HG02852 (cell line): ENCODE results near the gene ZNF784.

ENCODE experiments used
- ATAC-seq: cut with Tn5 transposase; IDR thresholded peaks from one replicate; pipeline ENCODE4 v1.9.1; 2021; ENCODE audit warnings: mild to moderate bottlenecking, moderate library complexity; ENCODE audit not compliant: unreplicated experiment

Gene ZNF784

DNA sequence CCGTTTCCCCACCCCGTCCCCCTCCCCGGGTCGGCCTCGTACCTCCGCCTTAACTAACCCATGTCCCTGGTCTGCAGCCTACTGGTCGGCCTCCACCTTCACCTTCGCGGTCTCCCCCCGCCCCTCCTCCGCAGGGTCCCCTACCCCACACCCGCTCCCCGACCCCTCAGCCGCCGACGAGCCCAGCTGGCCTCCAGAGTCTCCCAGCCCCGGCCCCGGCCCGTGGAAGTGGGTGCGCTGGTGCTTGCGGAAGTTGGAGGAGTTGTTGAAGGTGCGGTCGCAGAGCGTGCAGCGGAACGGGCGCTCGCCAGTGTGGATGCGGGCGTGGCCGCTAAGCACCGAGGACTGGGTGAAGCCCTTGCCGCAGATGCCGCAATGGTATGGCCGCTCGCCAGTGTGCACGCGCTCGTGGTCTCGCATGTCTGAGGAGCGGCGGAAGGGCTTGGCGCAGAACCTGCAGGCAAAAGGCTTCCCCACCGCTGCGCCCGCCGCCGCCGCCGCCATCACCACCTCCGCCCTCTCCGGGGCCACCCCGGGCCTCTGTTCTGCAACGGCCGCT, 2.6 kb downstream of the ZNF784 start:
- no peak for ATAC-seq

DNA sequence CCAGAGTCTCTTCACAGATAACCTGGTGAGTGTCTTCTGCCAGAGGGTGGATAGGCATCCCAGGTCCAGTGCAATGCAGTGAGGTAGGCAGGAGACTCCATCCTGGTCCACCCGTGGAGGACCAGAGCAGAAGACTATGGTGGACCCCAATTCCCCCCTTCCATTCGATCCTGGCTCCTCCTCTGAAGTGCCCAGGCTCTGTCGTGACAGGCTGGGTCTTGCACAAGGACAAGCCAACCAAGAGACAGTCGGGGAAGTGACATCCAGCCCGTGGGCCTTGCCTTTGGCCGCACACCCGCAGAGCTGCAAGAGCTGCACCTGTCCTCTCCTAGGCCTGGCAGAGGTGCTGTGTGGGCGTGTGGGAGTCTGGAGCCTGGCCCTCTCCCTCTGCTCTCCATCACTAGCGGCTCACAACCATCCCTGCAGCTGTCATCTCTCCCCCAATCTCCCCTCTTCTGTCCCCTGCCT, 3.1 kb downstream of the ZNF784 start:
- no peak for ATAC-seq

DNA sequence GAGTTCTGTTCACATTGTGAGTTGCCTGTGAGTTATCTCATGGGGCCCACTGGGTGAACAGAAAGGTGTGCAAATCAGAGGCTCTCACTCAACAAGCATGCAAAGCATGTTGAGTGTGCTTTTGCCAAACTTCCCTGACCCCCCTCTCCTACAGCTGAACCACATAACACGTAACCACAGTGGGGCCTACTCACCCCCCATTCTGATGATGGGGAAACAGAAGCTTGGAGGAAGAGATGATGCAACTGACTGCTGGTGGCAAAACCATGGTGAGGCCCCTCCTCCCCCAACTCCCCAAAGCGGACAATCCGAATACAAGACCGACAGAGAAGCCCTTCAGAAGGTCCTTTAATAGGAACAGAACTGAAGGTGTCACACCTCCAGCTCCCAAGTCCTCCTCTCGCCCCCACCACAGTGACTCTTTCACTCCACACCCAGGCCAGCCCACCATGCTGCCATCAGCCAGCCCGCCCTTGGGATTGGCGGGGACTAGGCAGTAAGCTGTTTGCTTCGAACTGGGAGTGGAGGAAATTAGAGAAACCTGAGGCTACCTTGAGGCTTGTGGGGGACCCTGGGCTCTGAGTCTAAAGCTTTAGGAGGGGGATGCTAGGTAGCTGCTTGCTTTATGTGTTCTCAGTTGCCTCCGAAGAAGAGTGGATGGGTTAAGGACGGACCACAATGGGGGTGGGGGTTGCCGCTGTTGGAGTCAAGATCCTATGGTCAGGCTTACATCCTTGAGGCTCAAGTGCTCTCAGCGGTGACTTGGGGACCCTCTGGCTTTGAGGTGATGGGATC, 3.8 kb downstream of the ZNF784 start:
- ATAC-seq, result no peak

GRCh38 chr19:55619286-55619685, 5.1 kb downstream of the ZNF784 start:
- ATAC-seq, result no peak

DNA sequence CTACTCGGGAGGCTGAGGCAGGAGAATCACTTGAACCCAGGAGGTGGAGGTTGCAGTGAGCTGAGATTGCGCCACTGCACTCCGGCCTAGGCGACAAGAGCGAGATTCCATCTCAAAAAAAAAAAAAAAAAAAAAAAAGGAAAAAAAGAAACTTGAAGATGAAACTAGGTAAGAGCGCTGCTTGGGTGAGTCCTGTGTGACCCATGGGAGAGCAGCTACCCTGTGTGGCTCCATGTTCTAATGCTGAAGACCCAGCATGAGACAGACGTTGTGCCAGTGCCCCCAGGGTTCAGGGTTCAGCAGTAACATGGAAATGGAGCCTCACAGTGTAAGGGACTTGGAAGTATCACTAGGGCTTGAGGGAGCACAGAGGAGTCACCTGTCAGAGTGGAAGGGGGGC, 5.9 kb downstream of the ZNF784 start:
- no peak for ATAC-seq

GRCh38 chr19:55617426-55617825, 6.9 kb downstream of the ZNF784 start:
- no peak for ATAC-seq

GRCh38 chr19:55616395-55616875, 7.9 kb downstream of the ZNF784 start:
- ATAC-seq, result no peak

- ATAC-seq, result no peak
Observed at GRCh38 chr19:55615543-55616394, 8.6 kb downstream of the ZNF784 start.

DNA sequence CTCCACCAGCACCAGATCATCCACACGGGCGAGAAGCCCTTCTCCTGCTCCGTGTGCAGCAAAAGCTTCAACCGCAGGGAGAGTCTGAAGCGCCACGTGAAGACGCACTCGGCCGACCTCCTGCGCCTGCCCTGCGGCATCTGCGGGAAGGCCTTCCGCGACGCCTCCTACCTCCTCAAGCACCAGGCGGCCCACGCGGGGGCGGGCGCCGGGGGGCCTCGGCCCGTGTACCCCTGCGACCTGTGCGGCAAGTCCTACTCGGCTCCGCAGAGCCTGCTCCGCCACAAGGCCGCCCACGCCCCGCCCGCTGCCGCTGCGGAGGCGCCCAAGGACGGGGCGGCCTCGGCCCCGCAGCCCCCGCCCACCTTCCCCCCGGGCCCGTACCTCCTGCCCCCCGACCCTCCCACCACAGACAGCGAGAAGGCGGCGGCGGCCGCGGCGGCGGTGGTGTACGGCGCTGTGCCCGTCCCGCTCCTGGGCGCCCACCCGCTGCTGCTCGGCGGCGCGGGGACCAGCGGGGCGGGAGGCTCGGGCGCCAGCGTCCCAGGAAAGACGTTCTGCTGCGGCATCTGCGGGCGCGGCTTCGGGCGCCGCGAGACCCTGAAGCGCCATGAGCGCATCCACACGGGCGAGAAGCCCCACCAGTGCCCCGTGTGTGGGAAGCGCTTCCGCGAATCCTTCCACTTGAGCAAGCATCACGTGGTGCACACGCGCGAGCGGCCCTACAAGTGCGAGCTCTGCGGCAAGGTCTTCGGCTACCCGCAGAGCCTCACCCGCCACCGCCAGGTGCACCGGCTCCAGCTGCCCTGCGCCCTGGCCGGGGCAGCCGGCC, 9.4 kb downstream of the ZNF784 start:
- no peak for ATAC-seq

DNA sequence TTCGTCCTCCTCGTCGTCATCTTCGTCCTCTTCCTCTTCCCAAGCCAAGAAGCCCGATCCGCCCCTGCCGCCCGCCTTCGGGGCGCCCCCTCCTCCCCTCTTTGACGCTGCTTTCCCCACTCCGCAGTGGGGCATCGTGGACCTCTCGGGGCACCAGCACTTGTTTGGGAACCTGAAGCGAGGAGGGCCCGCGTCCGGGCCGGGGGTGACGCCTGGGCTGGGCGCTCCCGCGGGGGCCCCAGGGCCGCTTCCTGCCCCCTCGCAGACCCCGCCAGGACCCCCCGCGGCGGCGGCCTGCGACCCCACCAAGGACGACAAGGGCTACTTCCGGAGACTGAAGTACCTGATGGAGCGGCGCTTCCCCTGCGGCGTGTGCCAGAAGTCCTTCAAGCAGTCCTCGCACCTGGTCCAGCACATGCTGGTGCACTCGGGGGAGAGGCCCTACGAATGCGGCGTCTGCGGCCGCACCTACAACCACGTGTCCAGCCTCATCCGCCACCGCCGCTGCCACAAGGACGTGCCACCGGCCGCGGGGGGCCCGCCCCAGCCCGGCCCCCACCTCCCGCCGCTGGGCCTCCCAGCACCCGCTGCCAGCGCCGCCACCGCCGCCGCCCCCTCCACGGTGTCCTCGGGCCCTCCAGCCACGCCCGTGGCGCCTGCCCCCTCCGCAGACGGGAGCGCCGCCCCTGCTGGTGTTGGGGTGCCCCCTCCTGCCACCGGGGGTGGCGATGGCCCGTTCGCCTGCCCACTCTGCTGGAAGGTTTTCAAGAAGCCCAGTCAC, 10.2 kb downstream of the ZNF784 start:
- no peak for ATAC-seq

DNA sequence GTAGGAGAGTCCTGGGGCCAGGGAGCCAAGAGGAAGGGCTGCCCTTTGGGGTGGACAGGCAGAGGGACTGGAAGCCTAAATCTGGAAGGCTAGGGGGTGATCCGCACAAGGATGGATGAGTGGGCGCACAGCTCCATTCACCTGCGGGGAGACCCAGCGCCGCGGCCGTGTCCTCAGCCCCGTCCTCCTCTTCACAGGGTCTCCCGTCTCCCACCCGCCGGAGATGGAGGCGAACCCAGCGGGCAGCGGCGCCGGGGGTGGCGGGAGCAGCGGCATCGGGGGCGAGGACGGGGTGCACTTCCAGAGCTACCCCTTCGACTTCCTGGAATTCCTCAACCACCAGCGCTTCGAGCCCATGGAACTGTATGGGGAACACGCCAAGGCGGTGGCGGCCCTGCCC, 11.0 kb downstream of the ZNF784 start:
- ATAC-seq, result no peak

- no peak for ATAC-seq
Observed at GRCh38 chr19:55611983-55612645, 12.3 kb downstream of the ZNF784 start.

DNA sequence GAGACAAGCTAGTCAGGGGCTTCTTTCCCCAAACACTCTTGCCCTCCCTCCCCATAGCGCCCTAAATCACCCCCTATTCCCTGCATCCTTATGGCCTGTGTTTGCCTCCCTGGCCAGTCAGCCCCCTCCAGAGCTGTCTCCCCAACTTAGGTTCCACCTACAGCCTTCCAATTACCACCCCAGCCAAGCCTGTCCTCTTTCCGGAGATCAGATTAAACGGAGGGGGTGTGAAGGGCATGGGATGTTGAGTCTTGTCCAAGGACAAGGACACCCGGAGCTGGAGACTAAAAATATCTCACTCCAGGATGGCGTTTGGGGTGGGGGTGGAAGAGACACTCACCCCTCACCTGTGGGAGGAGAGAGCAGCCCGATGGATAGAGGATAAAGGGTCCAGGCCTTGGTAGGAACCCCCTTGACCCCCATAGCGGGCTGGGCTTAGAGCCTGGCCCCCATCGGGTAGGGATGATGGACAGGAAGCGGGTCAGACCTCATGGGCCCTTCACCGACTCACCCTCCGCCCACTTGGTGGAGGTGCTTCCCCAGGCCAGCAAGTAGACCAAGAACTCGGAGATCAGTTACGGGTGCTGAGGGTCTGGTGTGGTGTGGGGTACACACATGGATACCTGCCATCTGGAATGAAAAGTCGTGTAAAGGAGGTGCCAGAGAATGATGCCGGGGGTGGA, 12.9 kb downstream of the ZNF784 start:
- no peak for ATAC-seq

- ATAC-seq, result no peak
Observed at GRCh38 chr19:55609326-55609725, 15.0 kb downstream of the ZNF784 start.

- no peak for ATAC-seq
Observed at GRCh38 chr19:55606817-55607216, 17.5 kb downstream of the ZNF784 start.

- ATAC-seq, result no peak
Observed at GRCh38 chr19:55606471-55606787, 17.9 kb downstream of the ZNF784 start.

GRCh38 chr19:55605637-55606470, 18.5 kb downstream of the ZNF784 start, which contains the start of gene ZNF865:
TSS of gene ZNF865 (plus strand) at chr19:55605647. CDS start at chr19:55613619, 7,972 bp downstream.
- peak; percentile 37 for ATAC-seq

DNA sequence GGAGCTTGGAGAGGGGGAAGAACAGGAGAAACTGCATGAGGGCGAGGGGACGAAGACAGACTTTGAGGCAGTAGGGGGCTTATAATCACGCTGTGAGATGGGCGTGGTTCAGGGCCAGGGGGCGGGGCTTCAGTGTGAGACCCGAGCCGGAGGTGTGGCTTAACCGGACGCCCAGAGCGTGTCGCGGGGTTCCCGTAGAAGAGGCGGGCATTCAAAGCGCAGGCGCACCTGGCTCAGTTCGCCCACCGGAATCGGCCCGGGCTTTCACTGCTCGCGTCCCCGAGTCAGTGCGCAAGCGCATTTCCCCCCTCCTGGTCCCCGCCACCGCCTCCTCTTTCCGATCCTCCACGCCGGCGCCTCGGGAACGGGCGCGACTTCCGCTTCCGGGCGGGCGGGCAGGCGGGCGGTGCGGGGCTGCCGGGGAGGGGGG, 19.1 kb downstream of the ZNF784 start:
- ATAC-seq, result peak; percentile 61
